GM12878 (cell line): ENCODE measurements around the gene ADARB1. TPM values are rescaled to one million over a fixed set of nuclear protein-coding genes. Genes with fewer than 3 reads are reported as not detected.

Experiments
- ATAC-seq: fragments of 200-7000 bp; cut with Tn5 transposase; 3 replicates; pipeline ENCODE4 v1.9.1; 2020; ENCODE audit warnings: mild to moderate bottlenecking, moderate library complexity
- BruUV-seq: library from RNA; stranded (reverse); fragments of 400-500 nt; replicated peaks from 2 replicates; lab custom pipeline; 2021; lab: Mats Ljungman, UMichigan
- CTCF ChIA-PET: fragments of 300-600 bp; sonication (Branson Sonifier 250); formaldehyde crosslinking; extraction: SDS; loops from one replicate; lab custom pipeline; 2021; ENCODE audit warnings: inconsistent platforms; lab: Yijun Ruan, JAX
- POLR2A ChIA-PET: fragments of 350-600 bp; formaldehyde crosslinking; extraction: SDS; loops from one replicate; lab custom pipeline; 2021; ENCODE audit warnings: inconsistent platforms; lab: Charles Lee
- RAD21 ChIA-PET: fragments of 300-600 bp; sonication (Branson Sonifier 250); formaldehyde crosslinking; loops from one replicate; lab custom pipeline; 2023; ENCODE audit warnings: antibody characterized with exemption; ENCODE audit not compliant: unreplicated experiment; lab: Charles Lee
- SMC1A ChIA-PET: fragments of 300-600 bp; sonication (Branson Sonifier 250); formaldehyde crosslinking; loops from one replicate; lab custom pipeline; 2023; ENCODE audit not compliant: unreplicated experiment, uncharacterized antibody; lab: Charles Lee
- DNase-seq: peaks from one replicate; pipeline ENCODE4 v3.0.0-alpha.2; 2011; ENCODE audit warnings: low read depth, low spot score
- FAIRE-seq: peaks from 3 replicates; lab custom pipeline; 2011; peaks lifted over from hg19 to GRCh38; lab: Jason Lieb, UNC
- H2AFZ ChIP-seq: 2 replicates; pipeline ENCODE4 v1.6.0; 2011; ENCODE audit warnings: low read depth, low read length, control low read depth; ENCODE audit not compliant: control insufficient read depth
- H3K27ac ChIP-seq: 2 replicates; pipeline ENCODE4 v1.5.1; 2011; ENCODE audit warnings: control low read depth; ENCODE audit not compliant: control insufficient read depth, insufficient read depth
- H3K27me3 ChIP-seq, 2 experiments: replicated peaks in 1 of 2; 2 replicates each; pipeline versions ENCODE4 v1.6.0 to v1.6.1; 2011; ENCODE audit warnings: low read length in 1 of 2; ENCODE audit not compliant: control insufficient read depth in 2 of 2, insufficient read depth in 2 of 2
- H3K36me3 ChIP-seq, 2 experiments: 2 replicates each; pipeline ENCODE4 v1.5.1; 2011; ENCODE audit warnings: low read length in 1 of 2; ENCODE audit not compliant: control insufficient read depth in 2 of 2, insufficient read depth in 2 of 2
- H3K4me1 ChIP-seq: 2 replicates; pipeline ENCODE4 v1.6.1; 2011; ENCODE audit warnings: mild to moderate bottlenecking, low read length, moderate library complexity, mixed read lengths; ENCODE audit not compliant: control insufficient read depth, insufficient read depth
- H3K4me2 ChIP-seq: 2 replicates; pipeline ENCODE4 v1.6.0; 2011; ENCODE audit warnings: control low read depth; ENCODE audit not compliant: control insufficient read depth, insufficient read depth
- H3K4me3 ChIP-seq: fragments of 200-600 bp; sonication (generic); 2 replicates; pipeline ENCODE4 v1.5.1; 2016
- H3K79me2 ChIP-seq: 2 replicates; pipeline ENCODE4 v1.6.0; 2011; ENCODE audit warnings: low read length; ENCODE audit not compliant: control insufficient read depth, insufficient read depth
- H3K9ac ChIP-seq: 2 replicates; pipeline ENCODE4 v1.8.0; 2011; ENCODE audit warnings: low read length, control low read depth, mixed read lengths; ENCODE audit not compliant: control insufficient read depth, insufficient read depth
- H3K9me3 ChIP-seq: replicated peaks from 3 replicates; pipeline ENCODE4 v1.5.1; 2011; ENCODE audit warnings: mild to moderate bottlenecking, low read length; ENCODE audit not compliant: control insufficient read depth, insufficient read depth
- H4K20me1 ChIP-seq: 2 replicates; pipeline ENCODE4 v1.6.0; 2011; ENCODE audit not compliant: control insufficient read depth, insufficient read depth
- BMI1 ChIP-seq: fragments of 450-650 bp; IDR thresholded peaks from 2 replicates; pipeline ENCODE4 v1.6.1; 2016; ENCODE audit warnings: mild to moderate bottlenecking, moderate library complexity, borderline replicate concordance
- BRCA1 ChIP-seq: IDR thresholded peaks from 2 replicates; pipeline ENCODE4 v1.6.1; 2011; ENCODE audit warnings: low read depth, low read length, improper control_type of control experiment
- FOXM1 ChIP-seq: IDR thresholded peaks from 2 replicates; pipeline ENCODE4 v1.6.1; 2012; ENCODE audit warnings: low read depth, mild to moderate bottlenecking, inconsistent platforms, low read length, moderate library complexity
- MXI1 ChIP-seq: fragments of 150-350 bp; IDR thresholded peaks from 2 replicates; pipeline ENCODE4 v1.6.1; 2011; ENCODE audit warnings: low read depth, mild to moderate bottlenecking, inconsistent platforms, low read length, improper control_type of control experiment
- NFIC ChIP-seq: IDR thresholded peaks from 2 replicates; pipeline ENCODE4 v1.6.1; 2012; ENCODE audit warnings: low read depth, mild to moderate bottlenecking, inconsistent platforms, low read length, moderate library complexity
- RBBP5 ChIP-seq: fragments of 200-600 bp; sonication (generic); conservative IDR thresholded peaks from 2 replicates; pipeline ENCODE4 v1.6.1; 2016
- SP1 ChIP-seq: IDR thresholded peaks from one replicate; pipeline ENCODE4 v1.6.1; 2011; ENCODE audit warnings: low read depth, low read length
- STAT1 ChIP-seq: fragments of 450-650 bp; conservative IDR thresholded peaks from 2 replicates; pipeline ENCODE4 v1.6.1; 2014; ENCODE audit warnings: antibody characterized with exemption, mild to moderate bottlenecking
- WGBS: methylation state at CpG from one replicate; pipeline ENCODE4 v1.1.6; 2016; ENCODE audit warnings: low lambda C conversion rate; ENCODE audit not compliant: insufficient replicate concordance, insufficient coverage; ENCODE audit errors: missing lambda C conversion rate; 5-methylcytosine and 5-hydroxymethylcytosine counted together
- in situ Hi-C: fragments of 300-500 bp; cut with MboI; formaldehyde crosslinking; loops from 9 replicates; pipeline ENCODE4 v1.14.3; 2018; ENCODE audit warnings: mixed read lengths
- intact Hi-C: fragments of 100-400 bp; cut with micrococcal nuclease; formaldehyde crosslinking; loops from one replicate; pipeline ENCODE4 v1.14.2; 2022; ENCODE audit not compliant: unreplicated experiment
- polyA plus RNA-seq, 11 experiments: library from polyadenylated mRNA; depleted of rRNA in 4 of 11; unstranded in 6 of 11; stranded (reverse) in 5 of 11; fragments of >200 nt; fragmentation: Nextera tagmentation in 4 of 11; fragmentation: Illumina TruSeq in 1 of 11; extraction: Ambion mirVana in 4 of 11; extraction: Trizol in 1 of 11; gene quantifications; 1 replicate in 1 of 11; 2 replicates in 10 of 11; pipeline versions ENCODE4 v1.2.1 to v1.2.3, GENCODE V29; 2011 to 2016; ENCODE audit warnings: inconsistent platforms in 2 of 11, missing spikeins in 2 of 11, low read depth in 1 of 11
- total RNA-seq, 4 experiments: library from RNA; depleted of rRNA in 3 of 4; stranded (reverse); fragments of >200 nt in 3 of 4; fragmentation: Illumina TruSeq in 1 of 4; extraction: Trizol in 1 of 4; gene quantifications; 2 replicates each; pipeline versions ENCODE4 v1.2.1 to v1.2.3, GENCODE V29; 2013 to 2021
- TF ChIP-seq, protein P1 (sequence below): fragments of 450-650 bp; IDR thresholded peaks from 2 replicates; pipeline ENCODE4 v1.6.1; 2017; ENCODE audit warnings: antibody characterized with exemption, mild to moderate bottlenecking, moderate library complexity
- TF ChIP-seq, protein P2 (sequence below): IDR thresholded peaks from 2 replicates; pipeline ENCODE4 v1.6.1; 2011; ENCODE audit warnings: low read depth, mild to moderate bottlenecking, low read length, moderate library complexity, borderline replicate concordance; ENCODE audit errors: extremely low read depth
- TF ChIP-seq, protein P3 (sequence below): IDR thresholded peaks from 2 replicates; pipeline ENCODE4 v1.6.1; 2012; ENCODE audit warnings: mild to moderate bottlenecking, low read depth, low read length
- TF ChIP-seq, protein P4 (sequence below): fragments of 450-650 bp; IDR thresholded peaks from 2 replicates; pipeline ENCODE4 v1.6.1; 2016; ENCODE audit warnings: mild to moderate bottlenecking
- TF ChIP-seq, protein P5 (sequence below): IDR thresholded peaks from 2 replicates; pipeline ENCODE4 v1.6.1; 2011; ENCODE audit warnings: borderline replicate concordance, low read depth, mild to moderate bottlenecking, moderate library complexity, low read length; ENCODE audit not compliant: insufficient read depth, poor library complexity, severe bottlenecking

Gene ADARB1
- total and polyA plus RNA-seq, 10 of the 15 experiments (the other 5 are each of a cell fraction or from before 2014, with no cell fraction given) = 5.7 to 61.7 (median 25.3) TPM

DNA sequence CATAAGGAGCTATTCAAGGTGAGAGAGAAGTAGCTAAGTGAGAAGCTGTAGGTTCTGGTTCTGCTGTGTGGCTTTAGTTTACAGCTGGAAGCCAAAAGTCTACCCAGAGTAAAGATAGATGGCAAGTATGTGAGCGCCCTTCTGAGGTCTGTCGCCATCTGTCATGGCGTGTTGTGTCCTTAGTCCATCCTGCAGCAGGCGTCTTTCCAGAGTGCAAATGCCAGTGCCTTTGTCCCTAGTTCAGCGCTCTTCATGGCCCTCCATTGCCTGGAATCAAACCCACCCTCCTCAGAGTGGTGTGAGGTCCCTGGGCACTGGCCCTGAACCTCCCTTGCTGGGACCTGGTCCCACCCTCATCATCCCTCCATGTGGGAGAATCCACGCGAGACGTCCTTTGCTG lies 96.6 kb downstream of the ADARB1 start:
- H3K9me3 ChIP-seq = no peaks in the 10 kb centered on the region
- BruUV-seq = no TSS peak
- SMC1A ChIA-PET = no interaction called here
- H3K36me3 ChIP-seq = no peaks in the 10 kb centered on the region
- ATAC-seq = no peak
- no peak for DNase-seq
- no peaks in the 10 kb centered on the region for H3K4me1 ChIP-seq
- H4K20me1 ChIP-seq = no peaks in the 10 kb centered on the region
- no peaks in the 10 kb centered on the region for H3K27me3 ChIP-seq
- in situ Hi-C loops (no loop called here), intact Hi-C loops (no loop called here)
- POLR2A ChIA-PET = interaction anchor here (0.5 kb wide), 1 partner anchor 1291 kb away, joined by 3 read pairs; no protein-coding TSS in a partner anchor
- RAD21 ChIA-PET = no interaction called here
- no peak for FAIRE-seq
- H3K4me3 ChIP-seq = no peak overlapping the region
- WGBS = 60% methylated on average over 8 of the region's 8 CpGs
- H2AFZ ChIP-seq = no peak overlapping the region
- no peak overlapping the region for H3K4me2 ChIP-seq
- no peak overlapping the region for H3K9ac ChIP-seq
- CTCF ChIA-PET = interaction anchor here (0.5 kb wide), 1 partner anchor 37 kb away, joined by 3 read pairs; no protein-coding TSS in a partner anchor
- no peak overlapping the region for H3K27ac ChIP-seq
- H3K79me2 ChIP-seq = no peaks in the 10 kb centered on the region
- TF ChIP-seq, protein P1, sequence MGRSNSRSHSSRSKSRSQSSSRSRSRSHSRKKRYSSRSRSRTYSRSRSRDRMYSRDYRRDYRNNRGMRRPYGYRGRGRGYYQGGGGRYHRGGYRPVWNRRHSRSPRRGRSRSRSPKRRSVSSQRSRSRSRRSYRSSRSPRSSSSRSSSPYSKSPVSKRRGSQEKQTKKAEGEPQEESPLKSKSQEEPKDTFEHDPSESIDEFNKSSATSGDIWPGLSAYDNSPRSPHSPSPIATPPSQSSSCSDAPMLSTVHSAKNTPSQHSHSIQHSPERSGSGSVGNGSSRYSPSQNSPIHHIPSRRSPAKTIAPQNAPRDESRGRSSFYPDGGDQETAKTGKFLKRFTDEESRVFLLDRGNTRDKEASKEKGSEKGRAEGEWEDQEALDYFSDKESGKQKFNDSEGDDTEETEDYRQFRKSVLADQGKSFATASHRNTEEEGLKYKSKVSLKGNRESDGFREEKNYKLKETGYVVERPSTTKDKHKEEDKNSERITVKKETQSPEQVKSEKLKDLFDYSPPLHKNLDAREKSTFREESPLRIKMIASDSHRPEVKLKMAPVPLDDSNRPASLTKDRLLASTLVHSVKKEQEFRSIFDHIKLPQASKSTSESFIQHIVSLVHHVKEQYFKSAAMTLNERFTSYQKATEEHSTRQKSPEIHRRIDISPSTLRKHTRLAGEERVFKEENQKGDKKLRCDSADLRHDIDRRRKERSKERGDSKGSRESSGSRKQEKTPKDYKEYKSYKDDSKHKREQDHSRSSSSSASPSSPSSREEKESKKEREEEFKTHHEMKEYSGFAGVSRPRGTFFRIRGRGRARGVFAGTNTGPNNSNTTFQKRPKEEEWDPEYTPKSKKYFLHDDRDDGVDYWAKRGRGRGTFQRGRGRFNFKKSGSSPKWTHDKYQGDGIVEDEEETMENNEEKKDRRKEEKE = no peak
- TF ChIP-seq, protein P2, sequence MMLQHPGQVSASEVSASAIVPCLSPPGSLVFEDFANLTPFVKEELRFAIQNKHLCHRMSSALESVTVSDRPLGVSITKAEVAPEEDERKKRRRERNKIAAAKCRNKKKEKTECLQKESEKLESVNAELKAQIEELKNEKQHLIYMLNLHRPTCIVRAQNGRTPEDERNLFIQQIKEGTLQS = no peak
- TF ChIP-seq, protein P3, sequence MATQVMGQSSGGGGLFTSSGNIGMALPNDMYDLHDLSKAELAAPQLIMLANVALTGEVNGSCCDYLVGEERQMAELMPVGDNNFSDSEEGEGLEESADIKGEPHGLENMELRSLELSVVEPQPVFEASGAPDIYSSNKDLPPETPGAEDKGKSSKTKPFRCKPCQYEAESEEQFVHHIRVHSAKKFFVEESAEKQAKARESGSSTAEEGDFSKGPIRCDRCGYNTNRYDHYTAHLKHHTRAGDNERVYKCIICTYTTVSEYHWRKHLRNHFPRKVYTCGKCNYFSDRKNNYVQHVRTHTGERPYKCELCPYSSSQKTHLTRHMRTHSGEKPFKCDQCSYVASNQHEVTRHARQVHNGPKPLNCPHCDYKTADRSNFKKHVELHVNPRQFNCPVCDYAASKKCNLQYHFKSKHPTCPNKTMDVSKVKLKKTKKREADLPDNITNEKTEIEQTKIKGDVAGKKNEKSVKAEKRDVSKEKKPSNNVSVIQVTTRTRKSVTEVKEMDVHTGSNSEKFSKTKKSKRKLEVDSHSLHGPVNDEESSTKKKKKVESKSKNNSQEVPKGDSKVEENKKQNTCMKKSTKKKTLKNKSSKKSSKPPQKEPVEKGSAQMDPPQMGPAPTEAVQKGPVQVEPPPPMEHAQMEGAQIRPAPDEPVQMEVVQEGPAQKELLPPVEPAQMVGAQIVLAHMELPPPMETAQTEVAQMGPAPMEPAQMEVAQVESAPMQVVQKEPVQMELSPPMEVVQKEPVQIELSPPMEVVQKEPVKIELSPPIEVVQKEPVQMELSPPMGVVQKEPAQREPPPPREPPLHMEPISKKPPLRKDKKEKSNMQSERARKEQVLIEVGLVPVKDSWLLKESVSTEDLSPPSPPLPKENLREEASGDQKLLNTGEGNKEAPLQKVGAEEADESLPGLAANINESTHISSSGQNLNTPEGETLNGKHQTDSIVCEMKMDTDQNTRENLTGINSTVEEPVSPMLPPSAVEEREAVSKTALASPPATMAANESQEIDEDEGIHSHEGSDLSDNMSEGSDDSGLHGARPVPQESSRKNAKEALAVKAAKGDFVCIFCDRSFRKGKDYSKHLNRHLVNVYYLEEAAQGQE = no peak
- TF ChIP-seq, protein P4, sequence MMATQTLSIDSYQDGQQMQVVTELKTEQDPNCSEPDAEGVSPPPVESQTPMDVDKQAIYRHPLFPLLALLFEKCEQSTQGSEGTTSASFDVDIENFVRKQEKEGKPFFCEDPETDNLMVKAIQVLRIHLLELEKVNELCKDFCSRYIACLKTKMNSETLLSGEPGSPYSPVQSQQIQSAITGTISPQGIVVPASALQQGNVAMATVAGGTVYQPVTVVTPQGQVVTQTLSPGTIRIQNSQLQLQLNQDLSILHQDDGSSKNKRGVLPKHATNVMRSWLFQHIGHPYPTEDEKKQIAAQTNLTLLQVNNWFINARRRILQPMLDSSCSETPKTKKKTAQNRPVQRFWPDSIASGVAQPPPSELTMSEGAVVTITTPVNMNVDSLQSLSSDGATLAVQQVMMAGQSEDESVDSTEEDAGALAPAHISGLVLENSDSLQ = no peak
- TF ChIP-seq SP1 = no peak
- TF ChIP-seq NFIC = no peak
- no peak for TF ChIP-seq MXI1
- no peak for TF ChIP-seq BMI1
- TF ChIP-seq BRCA1 = no peak
- TF ChIP-seq STAT1 = no peak
- TF ChIP-seq RBBP5 = no peak
- TF ChIP-seq, protein P5, sequence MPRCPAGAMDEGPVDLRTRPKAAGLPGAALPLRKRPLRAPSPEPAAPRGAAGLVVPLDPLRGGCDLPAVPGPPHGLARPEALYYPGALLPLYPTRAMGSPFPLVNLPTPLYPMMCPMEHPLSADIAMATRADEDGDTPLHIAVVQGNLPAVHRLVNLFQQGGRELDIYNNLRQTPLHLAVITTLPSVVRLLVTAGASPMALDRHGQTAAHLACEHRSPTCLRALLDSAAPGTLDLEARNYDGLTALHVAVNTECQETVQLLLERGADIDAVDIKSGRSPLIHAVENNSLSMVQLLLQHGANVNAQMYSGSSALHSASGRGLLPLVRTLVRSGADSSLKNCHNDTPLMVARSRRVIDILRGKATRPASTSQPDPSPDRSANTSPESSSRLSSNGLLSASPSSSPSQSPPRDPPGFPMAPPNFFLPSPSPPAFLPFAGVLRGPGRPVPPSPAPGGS = no peak
- no peak for TF ChIP-seq FOXM1
